A549 (cell line): Measurements from ENCODE around the gene MARCHF6. TPM values are rescaled to one million over a fixed set of nuclear protein-coding genes. Genes with fewer than 3 reads are reported as not detected.
A peak's percentile ranks its signal among the peaks of the same experiment; 100 is the strongest.

Experiments used
- ATAC-seq, 2 experiments: fragments of 200-7000 bp in 1 of 2; fragments of >200 bp in 1 of 2; cut with Nextera tagmentation in 1 of 2; cut with Tn5 transposase in 1 of 2; 3 replicates each; pipeline versions ENCODE4 v1.8.0 to v1.9.1; 2018 to 2020; ENCODE audit warnings: mild to moderate bottlenecking in 1 of 2, moderate library complexity in 1 of 2
- CTCF ChIA-PET: fragments of 300-600 bp; sonication (Branson Sonifier 250); formaldehyde crosslinking; extraction: SDS; loops from one replicate; lab custom pipeline; 2021; ENCODE audit warnings: antibody characterized with exemption, inconsistent platforms; lab: Yijun Ruan, JAX
- POLR2A ChIA-PET: fragments of 350-600 bp; formaldehyde crosslinking; extraction: SDS; loops from one replicate; lab custom pipeline; 2021; ENCODE audit warnings: antibody characterized with exemption, inconsistent platforms; lab: Yijun Ruan, JAX
- DNase-seq, 2 experiments: peaks; one replicate each; pipeline versions ENCODE4 v3.0.0 to v3.0.0-alpha.2; 2011 to 2016; ENCODE audit warnings: low read depth in 1 of 2, low spot score in 1 of 2
- FAIRE-seq: peaks from 2 replicates; lab custom pipeline; 2011; peaks lifted over from hg19 to GRCh38; lab: Jason Lieb, UNC
- H3K27ac ChIP-seq, 2 experiments: fragments of >200 bp; sonication (Bioruptor Twin); formaldehyde crosslinking; 3 replicates each; pipeline ENCODE4 v1.5.1; 2016 to 2017
- H3K4me1 ChIP-seq: fragments of >200 bp; sonication (Bioruptor Twin); formaldehyde crosslinking; 3 replicates; pipeline ENCODE4 v1.6.1; 2016
- H3K4me2 ChIP-seq: fragments of >200 bp; sonication (Bioruptor Twin); formaldehyde crosslinking; 3 replicates; pipeline ENCODE4 v1.6.1; 2016
- H3K4me3 ChIP-seq: fragments of >200 bp; sonication (Bioruptor Twin); formaldehyde crosslinking; 3 replicates; pipeline ENCODE4 v1.5.1; 2016
- H3K9me3 ChIP-seq: fragments of >200 bp; sonication (Bioruptor Twin); formaldehyde crosslinking; 3 replicates; pipeline ENCODE4 v1.6.1; 2016
- CBX2 ChIP-seq: fragments of 200-600 bp; sonication (generic); IDR thresholded peaks from 2 replicates; pipeline ENCODE4 v1.6.1; 2016; ENCODE audit warnings: low read depth, mild to moderate bottlenecking, borderline replicate concordance
- CTCF ChIP-seq: fragments of >200 bp; sonication (Bioruptor Twin); formaldehyde crosslinking; IDR thresholded peaks from 3 replicates; pipeline ENCODE4 v1.5.1; 2016
- ELK1 ChIP-seq: fragments of 150-350 bp; IDR thresholded peaks from 2 replicates; pipeline ENCODE4 v1.6.1; 2014; ENCODE audit warnings: low read depth, mild to moderate bottlenecking, low read length
- FOSL2 ChIP-seq, 2 experiments: fragments of 450-650 bp in 1 of 2; fragments of >200 bp in 1 of 2; sonication (Bioruptor Twin) in 1 of 2; formaldehyde crosslinking; IDR thresholded peaks; 2 replicates each; pipeline versions ENCODE4 v1.5.0 to v1.6.1; 2016 to 2020; ENCODE audit warnings: mild to moderate bottlenecking in 1 of 2, moderate library complexity in 1 of 2
- HOXA7 ChIP-seq: fragments of 250-450 bp; sonication (Bioruptor Pico); IDR thresholded peaks from 2 replicates; pipeline ENCODE4 v1.5.0; 2020; ENCODE audit warnings: mild to moderate bottlenecking, moderate library complexity
- HOXB5 ChIP-seq: fragments of 250-450 bp; sonication (Bioruptor Pico); IDR thresholded peaks from 2 replicates; pipeline ENCODE4 v1.5.0; 2020; ENCODE audit warnings: mild to moderate bottlenecking, moderate library complexity
- KDM5A ChIP-seq: fragments of 200-600 bp; sonication (generic); IDR thresholded peaks from 2 replicates; pipeline ENCODE4 v1.6.1; 2016; ENCODE audit warnings: antibody characterized with exemption, mild to moderate bottlenecking
- MAX ChIP-seq: IDR thresholded peaks from 2 replicates; pipeline ENCODE4 v1.6.1; 2012
- MYC ChIP-seq: IDR thresholded peaks from 2 replicates; pipeline ENCODE4 v1.6.1; 2012; ENCODE audit warnings: mild to moderate bottlenecking, inconsistent platforms, low read length, improper control_type of control experiment, borderline replicate concordance
- NFE2L2 ChIP-seq: fragments of 150-350 bp; conservative IDR thresholded peaks from 2 replicates; pipeline ENCODE4 v1.6.1; 2014; ENCODE audit warnings: low read length
- PBX3 ChIP-seq: IDR thresholded peaks from 2 replicates; pipeline ENCODE4 v1.6.1; 2012
- RAD21 ChIP-seq, 2 experiments: fragments of >200 bp in 1 of 2; sonication (Bioruptor Twin) in 1 of 2; formaldehyde crosslinking in 1 of 2; IDR thresholded peaks in 1 of 2; conservative IDR thresholded peaks in 1 of 2; 2 replicates in 1 of 2; 3 replicates in 1 of 2; pipeline ENCODE4 v1.6.1; 2012 to 2018; ENCODE audit warnings: inconsistent platforms in 1 of 2
- TFCP2L1 ChIP-seq: fragments of 250-450 bp; sonication (Bioruptor Pico); IDR thresholded peaks from 2 replicates; pipeline ENCODE4 v1.5.0; 2021; ENCODE audit warnings: mild to moderate bottlenecking
- USF2 ChIP-seq: fragments of 450-650 bp; IDR thresholded peaks from 2 replicates; pipeline ENCODE4 v1.6.1; 2014; ENCODE audit warnings: antibody characterized with exemption
- ZSCAN20 ChIP-seq: fragments of 250-450 bp; sonication (Bioruptor Pico); IDR thresholded peaks from 2 replicates; pipeline ENCODE4 v1.8.0; 2022; ENCODE audit warnings: mild to moderate bottlenecking, moderate library complexity
- WGBS: methylation state at CpG from one replicate; pipeline ENCODE4 v1.1.6; 2017; ENCODE audit errors: missing lambda C conversion rate; 5-methylcytosine and 5-hydroxymethylcytosine counted together
- polyA plus RNA-seq, 4 experiments: library from polyadenylated mRNA; depleted of rRNA in 3 of 4; stranded (reverse); fragments of >200 nt; fragmentation: RNase III in 1 of 4; extraction: RNeasy Plus Mini Kit Qiagen cat#74134 plus additional on column Dnase treatment in 1 of 4; gene quantifications; 2 replicates in 3 of 4; 3 replicates in 1 of 4; pipeline ENCODE4 v1.2.3, GENCODE V29; 2011 to 2017

MARCHF6 gene
- polyA plus RNA-seq, 2 of the 4 experiments (the other 2 are of a cell fraction): 48.7 to 119 TPM

- Histone ChIP-seq H3K4me1 (peaks cover 27% of the 10 kb centered on the region), H3K27ac (no peak overlapping the region), H3K4me2 (no peak overlapping the region)
- CTCF ChIA-PET: interaction anchor here (0.7 to 2.4 kb wide), 4 partner anchors 9 to 21 kb away, joined by 3 to 9 read pairs (median 3); no protein-coding TSS in a partner anchor
- FAIRE-seq (no peak), ATAC-seq (peak; percentile 49 to 60), DNase-seq (peak in 1 of 2 experiments; percentile 35)
- 71% methylated on average over 5 of the region's 5 CpGs for WGBS
- no peak for TF ChIP-seq KDM5A
- no peak for TF ChIP-seq ELK1
- TF ChIP-seq TFCP2L1: no peak
- TF ChIP-seq FOSL2 (IDR thresholded peaks at IDR 0.05): no peak
- no peak for TF ChIP-seq FOSL2 (CRISPR knock-in tag; IDR thresholded peaks at IDR 0.05)
- no peak for TF ChIP-seq RAD21 (conservative IDR thresholded peaks at IDR 0.05 in 1 of 2, IDR thresholded peaks at IDR 0.05 in 1 of 2)
- no peak for TF ChIP-seq MYC
- TF ChIP-seq NFE2L2: no peak
- no peak for TF ChIP-seq MAX
- TF ChIP-seq, all 56 proteins: peak for 0
- Histone ChIP-seq H3K9me3 (no peaks in the 10 kb centered on the region), H3K4me3 (no peak overlapping the region)
- POLR2A ChIA-PET: interaction anchor here (1.2 kb wide), 1 partner anchor 49 kb away, joined by 4 read pairs; the partner anchor contains the start of gene MARCHF6
These were observed 48.6 kb upstream of the MARCHF6 start for GRCh38 chr5:10304932-10305331.

- FAIRE-seq: no peak
- no peak for ATAC-seq
These were observed 47.4 kb upstream of the MARCHF6 start for GRCh38 chr5:10306114-10306513.

GRCh38 chr5:10306806-10307205 lies 46.7 kb upstream of the MARCHF6 start:
- Histone ChIP-seq H3K9me3 (no peaks in the 10 kb centered on the region), H3K4me1 (peaks cover 34% of the 10 kb centered on the region), H3K4me3 (peak overlapping the region; percentile 49), H3K27ac (peak overlapping the region; percentile 79 to 84), H3K4me2 (peak overlapping the region; percentile 70)
- FAIRE-seq (no peak), ATAC-seq (peak in 1 of 2 experiments; percentile 11; a peak in 2 of 6 replicates), DNase-seq (no peak)
- WGBS: 68% methylated on average over 8 of the region's 8 CpGs
- CTCF ChIA-PET: interaction anchor here (1.6 kb wide), 1 partner anchor 23 kb away, joined by 4 read pairs; no protein-coding TSS in a partner anchor
- TF ChIP-seq USF2 (no peak), ZSCAN20 (CRISPR knock-in tag) (no peak), CTCF (no peak), HOXA7 (CRISPR knock-in tag) (no peak), KDM5A (no peak)
- POLR2A ChIA-PET: no interaction called here

More at GRCh38 chr5:10306114-10306513, 47.4 kb upstream of the MARCHF6 start:
- Histone ChIP-seq H3K4me1 (peaks cover 39% of the 10 kb centered on the region), H3K9me3 (no peaks in the 10 kb centered on the region), H3K4me2 (peak overlapping the region; percentile 70), H3K27ac (peak overlapping the region in 1 of 2 experiments; percentile 84; a peak in 2 of 6 replicates), H3K4me3 (no peak overlapping the region)
- no peak for DNase-seq
- ChIA-PET CTCF (interaction anchor here (2.4 kb wide), 1 partner anchor 22 kb away, joined by 9 read pairs; no protein-coding TSS in a partner anchor), POLR2A (no interaction called here)
- 68% methylated on average over 5 of the region's 5 CpGs for WGBS
- TF ChIP-seq MAX: no peak
- TF ChIP-seq CBX2: no peak
- TF ChIP-seq HOXB5 (CRISPR knock-in tag): no peak
- no peak for TF ChIP-seq TFCP2L1
- no peak for TF ChIP-seq PBX3
